ENCODE measurements around the gene NVL.
A peak's percentile ranks its signal among the peaks of the same experiment; 100 is the strongest.
"Not testable (repeated sequence)": the region's sequence is repeated elsewhere in the genome, so short reads cannot be mapped to it uniquely, and the experiment has no call there.

Gene NVL

GRCh38 chr1:224329842-224330753 lies at the start of gene NVL:
TSS of gene NVL (minus strand) at chr1:224330172. CDS start at chr1:224330127, 45 bp downstream.
- ATAC-seq = peak; percentile 84 to 87

GRCh38 chr1:224378855-224379631 lies 49.1 kb upstream of the NVL start:
- no peak for ATAC-seq

GRCh38 chr1:224377676-224378006 lies 47.7 kb upstream of the NVL start:
- ATAC-seq = peak; percentile 62 to 63

GRCh38 chr1:224375059-224375458 lies 45.1 kb upstream of the NVL start:
- ATAC-seq = no peak

- peak in 1 of 2 donors; percentile 55 for ATAC-seq
Observed at GRCh38 chr1:224373008-224373590, 43.1 kb upstream of the NVL start.

- ATAC-seq = peak; percentile 63 to 72
Observed at GRCh38 chr1:224368409-224368808, 38.4 kb upstream of the NVL start.

GRCh38 chr1:224359207-224359606 lies 29.2 kb upstream of the NVL start:
- ATAC-seq = no peak

GRCh38 chr1:224358237-224358636 lies 28.3 kb upstream of the NVL start:
- ATAC-seq = no peak

- ATAC-seq = no peak
Observed at GRCh38 chr1:224357626-224358124, 27.7 kb upstream of the NVL start.

GRCh38 chr1:224356685-224357625 lies 27.0 kb upstream of the NVL start, which contains the start of gene CNIH4:
TSS of gene CNIH4 (plus strand) at chr1:224356879. CDS start at chr1:224356925, 46 bp downstream.
- ATAC-seq = peak; percentile 99

- ATAC-seq = no peak
Observed at GRCh38 chr1:224353975-224354925, 24.3 kb upstream of the NVL start.

- not testable (repeated sequence) for ATAC-seq
Observed at GRCh38 chr1:224352436-224353085, 22.6 kb upstream of the NVL start.

GRCh38 chr1:224349716-224350115 lies 19.7 kb upstream of the NVL start:
- ATAC-seq = not testable (repeated sequence)

GRCh38 chr1:224348137-224348536 lies 18.2 kb upstream of the NVL start:
- ATAC-seq = no peak

- no peak for ATAC-seq
Observed at GRCh38 chr1:224343679-224344078, 13.7 kb upstream of the NVL start.

- ATAC-seq = peak; percentile 60 to 63
Observed at GRCh38 chr1:224340453-224341384, 10.7 kb upstream of the NVL start.

GRCh38 chr1:224339442-224340033 lies 9.6 kb upstream of the NVL start:
- ATAC-seq = no peak

GRCh38 chr1:224338150-224338838 lies 8.3 kb upstream of the NVL start:
- ATAC-seq = no peak
